Hair follicular keratinocyte (primary cell): Measurements from ENCODE around the gene NUP214. TPM values are rescaled to one million over a fixed set of nuclear protein-coding genes. Genes with fewer than 3 reads are reported as not detected.

Experiments used
- total RNA-seq: library from RNA; depleted of rRNA; stranded (reverse); fragments of >200 nt; gene quantifications from 2 replicates; pipeline ENCODE4 v1.2.3, GENCODE V29; 2015

Gene NUP214
- 15.3 and 26.9 TPM in 2 replicates for total RNA-seq

GRCh38 chr9:131125288-131126058, at the start of gene NUP214:
Gene NUP214 (plus strand): TSS chr9:131125586. CDS start chr9:131125705, 119 bp downstream.

GRCh38 chr9:131096269-131097125, 28.9 kb upstream of the NUP214 start, which contains the start of gene AIF1L:
Gene AIF1L (plus strand): TSS chr9:131096531. CDS start chr9:131096630, 99 bp downstream.

GRCh38 chr9:131276094-131276888, 150.9 kb downstream of the NUP214 start, which contains the start of gene FAM78A:
Gene FAM78A (minus strand): TSS chr9:131276510. CDS start chr9:131276179, 331 bp downstream.

Other genes starting within 250 kb of the NUP214 start
- not detected in 2 replicates for gene QRFP, start 228.8 kb upstream of the NUP214 start, total RNA-seq
- 0.08 and 1.1 TPM in 2 replicates for gene FIBCD1, start 186.3 kb upstream of the NUP214 start, total RNA-seq
- gene LAMC3, start 116.4 kb upstream of the NUP214 start, total RNA-seq = 0.08 and 1.8 TPM in 2 replicates
- 0.55 and 1.9 TPM in 2 replicates for gene AIF1L, start 29.1 kb upstream of the NUP214 start, total RNA-seq
- gene FAM78A, start 150.9 kb downstream of the NUP214 start, total RNA-seq = 0.49 and 0.62 TPM in 2 replicates
- 0.08 and 0.23 TPM in 2 replicates for gene PLPP7, start 164.1 kb downstream of the NUP214 start, total RNA-seq